HG03432 (cell line): Measurements from ENCODE around the gene PPP1R13B.
"Not testable (repeated sequence)": the region's sequence is repeated elsewhere in the genome, so short reads cannot be mapped to it uniquely, and the experiment has no call there.

Source experiments
- ATAC-seq: cut with Tn5 transposase; IDR thresholded peaks from one replicate; pipeline ENCODE4 v1.9.1; 2021; ENCODE audit warnings: mild to moderate bottlenecking, moderate library complexity; ENCODE audit not compliant: unreplicated experiment

Gene PPP1R13B

DNA sequence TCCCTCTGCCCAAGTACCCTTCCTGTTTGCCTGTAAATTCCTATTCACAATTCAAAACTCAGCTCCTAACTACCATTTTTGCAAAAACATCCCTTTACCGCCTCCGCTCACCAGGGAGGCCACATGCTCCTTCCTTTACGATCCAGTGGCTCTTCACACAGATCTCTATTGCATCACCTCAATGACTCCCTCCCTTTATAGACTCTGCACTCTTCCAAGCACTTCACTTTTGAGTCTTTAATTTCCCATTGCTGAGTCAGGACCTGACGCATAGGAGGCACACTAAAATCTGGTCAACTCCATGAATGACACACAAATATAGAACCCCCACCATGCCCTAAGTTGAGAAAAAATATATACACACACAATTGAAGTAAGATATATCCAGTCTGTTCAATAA, 45.9 kb downstream of the PPP1R13B start:
- no peak for ATAC-seq

DNA sequence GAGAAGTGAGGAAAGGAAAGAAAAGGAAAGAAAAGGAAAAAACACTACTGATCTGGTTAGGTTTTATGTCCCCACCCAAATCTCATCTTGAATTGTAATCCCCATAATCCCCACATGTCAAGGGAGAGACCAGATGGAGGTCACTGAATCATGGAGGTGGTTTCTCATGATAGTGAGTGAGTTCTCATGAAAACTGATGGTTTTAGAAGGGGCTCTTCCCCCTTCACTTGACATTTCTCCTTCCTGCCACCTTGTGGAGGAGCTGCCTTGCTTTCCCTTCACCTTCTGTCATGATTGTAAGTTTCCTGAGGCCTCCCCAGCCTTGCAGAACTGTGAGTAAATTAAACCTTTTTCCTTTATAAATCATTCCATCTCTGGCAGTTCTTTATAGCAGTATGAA, 54.2 kb downstream of the PPP1R13B start:
- ATAC-seq, result not testable (repeated sequence)

DNA sequence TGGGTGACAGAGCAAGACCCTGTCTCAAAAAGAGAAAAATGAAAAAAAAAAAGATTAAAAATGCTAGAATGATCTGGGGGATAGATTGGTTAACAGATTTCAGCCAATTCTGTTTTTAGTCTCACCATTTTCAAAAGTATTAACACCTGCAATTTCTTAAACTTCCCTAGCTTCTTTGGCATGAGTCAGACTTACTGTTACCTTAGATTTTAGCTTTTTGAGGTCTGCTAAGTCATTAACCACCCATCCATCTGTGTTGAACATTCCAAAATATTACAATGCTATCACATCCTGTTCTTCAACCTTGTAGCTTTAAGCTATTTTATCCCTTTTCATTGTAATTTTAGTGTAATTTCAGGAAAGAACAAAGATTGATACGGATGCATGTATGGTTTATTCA, 59.3 kb downstream of the PPP1R13B start:
- ATAC-seq, result no peak

DNA sequence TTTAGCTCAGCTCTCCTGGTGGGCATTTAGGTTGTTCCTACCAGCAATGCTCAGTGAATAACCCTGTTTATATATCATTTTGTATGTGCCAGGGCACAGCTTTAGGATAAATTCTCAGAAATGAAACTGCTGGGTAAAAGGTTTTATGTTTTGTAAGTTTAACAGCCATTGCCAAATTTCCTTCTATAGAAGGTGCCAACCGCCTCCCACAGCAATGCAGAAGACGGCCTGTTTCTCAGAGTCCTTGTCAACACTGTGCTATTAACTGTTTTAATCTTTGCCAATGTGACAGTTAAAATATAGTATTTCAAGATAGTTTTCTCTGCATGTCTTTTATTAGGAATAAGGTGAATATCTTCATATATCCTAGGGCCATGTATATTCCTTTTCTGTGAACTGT, 65.0 kb downstream of the PPP1R13B start:
- ATAC-seq, result no peak

DNA sequence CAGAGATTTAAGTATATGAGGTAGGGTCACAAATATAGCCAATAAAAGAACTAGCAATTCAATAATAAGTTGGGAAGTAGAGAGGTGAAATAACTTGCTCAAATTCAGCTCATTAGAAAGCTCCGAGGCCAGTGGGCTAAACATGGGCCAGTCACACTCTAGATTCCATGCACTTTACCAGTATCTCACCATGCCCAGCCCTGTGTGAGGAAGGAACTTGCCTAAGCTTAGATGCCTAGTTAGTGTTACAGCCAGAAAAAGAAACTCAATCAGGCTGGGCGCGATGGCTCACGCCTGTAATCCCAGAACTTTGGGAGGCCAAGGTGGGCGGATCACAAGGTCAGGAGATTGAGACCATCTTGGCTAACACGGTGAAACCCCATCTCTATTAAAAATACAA, 71.1 kb downstream of the PPP1R13B start:
- not testable (repeated sequence) for ATAC-seq

DNA sequence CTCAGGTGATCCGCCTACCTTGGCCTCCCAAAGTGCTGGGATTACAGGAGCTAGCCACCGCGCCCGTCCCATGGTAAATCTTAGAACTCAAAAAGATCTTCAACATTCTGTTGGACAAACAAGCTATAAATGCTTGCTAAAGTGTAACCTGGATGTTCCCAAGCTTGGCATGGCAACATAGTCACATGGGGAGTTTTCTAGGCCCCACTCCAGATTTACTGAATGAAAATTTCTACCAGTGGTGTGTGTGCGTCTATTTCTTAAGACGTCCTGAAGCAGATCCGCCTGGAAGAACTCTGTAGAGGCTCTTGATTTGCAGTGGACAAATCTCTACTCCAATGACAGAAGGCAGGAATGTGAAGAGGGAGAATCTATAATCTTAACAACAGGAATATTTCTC, 71.9 kb downstream of the PPP1R13B start:
- no peak for ATAC-seq

DNA sequence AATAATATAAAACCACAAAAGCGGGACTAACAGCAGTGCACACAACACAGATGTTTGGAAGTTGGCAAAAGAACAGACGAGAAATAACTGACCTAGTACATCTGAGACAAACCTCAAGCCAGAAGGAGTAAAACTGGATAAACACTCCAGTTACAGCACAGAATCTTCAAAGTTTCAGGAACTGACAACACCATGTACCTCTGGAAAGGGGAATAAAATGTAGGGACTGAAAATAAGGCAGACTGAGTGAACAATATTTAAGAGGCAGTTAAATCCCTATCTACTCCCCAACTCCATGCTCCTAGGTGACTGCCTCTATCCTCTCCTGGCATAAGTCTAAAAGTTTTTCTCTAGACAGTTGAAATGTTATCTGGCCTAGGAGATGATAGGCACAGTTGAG, 73.9 kb downstream of the PPP1R13B start:
- ATAC-seq, result no peak

DNA sequence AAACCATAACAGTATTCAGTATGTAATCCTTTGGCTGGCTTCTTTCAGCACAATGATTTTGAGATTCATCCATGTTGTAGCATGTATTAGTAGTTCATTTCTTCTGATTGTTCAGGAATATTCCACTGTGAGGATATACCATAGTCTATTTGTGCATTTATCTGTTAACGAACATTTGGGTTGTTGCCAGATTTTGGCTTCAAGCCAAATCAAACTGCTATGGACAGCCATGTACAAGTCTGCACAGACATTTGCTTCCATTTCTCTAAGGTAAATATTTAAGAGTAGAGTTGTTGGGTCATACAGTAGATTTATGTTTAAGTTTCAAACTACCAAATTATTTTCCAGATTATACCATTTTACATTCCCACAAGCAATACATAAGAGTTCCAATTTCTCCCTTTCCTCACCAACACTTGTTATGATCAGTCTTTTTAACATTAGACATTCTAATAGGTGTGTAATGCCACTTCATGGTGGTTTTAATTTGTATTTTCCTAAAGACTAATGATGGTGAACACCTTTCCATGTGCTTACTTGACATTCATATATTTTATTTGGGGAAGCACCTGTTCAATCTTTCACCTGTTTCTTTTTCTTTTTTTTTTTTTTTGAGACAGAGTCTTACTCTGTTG, 75.2 kb downstream of the PPP1R13B start:
- ATAC-seq, result no peak

DNA sequence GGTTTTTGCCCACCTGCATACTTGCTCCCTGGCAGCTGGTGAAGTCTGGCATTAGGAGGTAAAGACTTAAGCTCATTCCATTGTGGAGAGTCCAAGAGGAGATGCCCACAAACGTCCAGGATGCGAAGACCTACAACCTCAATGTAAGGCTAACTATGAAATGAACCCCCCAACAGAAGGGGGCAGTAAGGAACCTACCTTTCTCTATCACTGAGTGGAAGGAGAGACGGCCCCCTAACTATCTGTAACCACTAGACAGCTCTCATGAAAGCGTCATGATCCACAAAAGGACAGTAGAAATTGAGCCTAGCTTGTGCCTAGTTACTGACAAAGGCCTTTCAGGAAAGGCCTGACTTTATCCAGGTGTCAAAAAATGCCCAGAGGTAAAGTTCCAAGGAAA, 76.5 kb downstream of the PPP1R13B start:
- no peak for ATAC-seq

DNA sequence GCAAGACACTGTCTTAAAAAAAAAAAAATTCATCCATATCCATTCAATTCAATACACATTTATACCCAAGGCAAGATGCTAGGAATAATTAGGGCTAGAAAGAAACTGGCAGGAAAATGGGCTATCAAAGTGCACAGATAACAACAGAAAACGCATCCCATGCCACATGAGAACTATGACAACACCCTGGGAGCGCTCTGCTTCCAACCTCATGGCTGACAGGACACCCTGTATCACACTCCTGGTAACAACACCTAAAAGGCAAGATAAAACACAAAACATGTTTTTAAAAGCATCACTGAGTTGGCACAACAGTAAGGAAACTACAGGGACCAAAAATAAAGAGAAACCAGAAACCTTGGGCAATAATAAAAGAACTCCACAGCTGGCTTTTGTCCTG, 76.9 kb downstream of the PPP1R13B start:
- ATAC-seq, result no peak

DNA sequence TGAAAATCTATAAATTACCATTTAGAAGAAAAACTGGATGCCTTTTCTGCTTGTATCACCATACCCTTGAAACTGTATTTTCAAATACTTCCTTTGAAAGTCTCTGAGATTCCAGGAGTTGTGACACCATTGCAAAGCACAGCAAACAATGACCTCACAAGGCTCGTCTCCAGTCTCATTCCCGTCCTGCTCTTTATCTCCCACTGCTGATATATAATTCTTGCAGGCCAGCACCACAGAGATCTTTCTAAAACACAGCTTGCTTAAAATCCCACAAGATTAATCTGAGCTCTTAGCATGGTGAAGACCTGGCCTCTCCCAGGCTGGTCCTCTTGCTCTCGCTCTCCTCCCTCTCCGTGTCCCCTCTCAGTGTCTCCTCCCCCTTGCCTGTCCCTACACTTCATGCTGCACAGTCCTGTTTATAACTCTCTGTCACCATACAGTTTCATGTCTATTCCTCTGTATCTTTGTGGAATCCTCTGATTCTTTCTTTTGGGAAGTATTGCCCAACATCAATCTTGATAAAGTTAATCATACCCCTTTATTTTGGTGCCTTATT, 80.0 kb downstream of the PPP1R13B start:
- no peak for ATAC-seq

DNA sequence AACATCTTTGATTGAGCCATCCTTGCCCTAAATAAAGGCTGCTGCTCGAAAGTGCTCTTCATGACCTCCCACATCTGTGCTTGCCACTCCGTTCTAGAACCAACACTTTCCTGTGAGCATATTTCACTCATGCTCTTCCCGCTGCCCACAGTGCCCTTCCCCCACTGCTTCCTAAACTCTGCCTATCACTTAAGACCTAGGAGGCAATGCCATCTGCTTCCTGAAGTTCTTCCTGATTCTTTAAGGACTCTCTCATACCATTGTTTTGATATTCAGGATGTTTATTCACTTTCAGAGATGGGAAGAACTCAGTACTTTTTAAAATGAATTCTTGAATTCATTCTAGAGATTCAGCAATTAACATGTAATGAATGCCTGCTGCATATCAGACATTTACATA, 81.8 kb downstream of the PPP1R13B start:
- no peak for ATAC-seq

DNA sequence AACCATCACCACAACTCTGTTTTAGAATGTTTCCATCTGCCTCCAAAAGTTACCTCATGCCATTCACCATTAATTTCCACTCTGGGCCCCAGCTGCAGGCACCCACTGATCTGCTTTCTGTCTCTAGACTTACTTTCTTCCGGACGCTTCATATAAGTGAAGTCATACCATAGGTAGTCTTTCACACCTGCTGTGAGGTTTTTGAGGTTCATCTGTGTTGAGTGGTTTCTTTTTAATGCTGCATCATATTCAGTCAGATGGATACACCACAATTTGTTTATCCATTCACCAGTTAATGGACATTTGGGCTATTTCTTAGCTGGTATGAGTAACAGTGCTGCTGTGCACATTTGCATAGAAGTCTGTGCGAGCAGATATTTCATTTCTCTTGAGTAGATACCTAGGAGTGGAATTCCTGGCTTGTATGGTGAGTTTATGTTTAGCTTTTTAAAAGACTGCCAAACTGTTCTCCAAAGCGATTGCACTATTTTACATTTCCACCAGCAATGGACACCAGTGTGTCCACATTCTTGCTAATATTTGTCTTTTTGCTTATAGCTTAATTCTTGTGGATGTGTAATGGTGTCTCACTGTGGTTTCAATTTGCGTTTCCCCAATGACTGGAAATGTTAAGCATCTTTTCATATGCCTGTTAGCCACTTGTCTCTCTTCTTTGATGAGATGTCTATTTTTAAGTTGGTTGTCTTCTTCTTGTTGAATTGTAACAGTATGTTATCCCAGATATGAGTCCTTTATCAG, 83.5 kb downstream of the PPP1R13B start:
- peak; percentile 63 for ATAC-seq

DNA sequence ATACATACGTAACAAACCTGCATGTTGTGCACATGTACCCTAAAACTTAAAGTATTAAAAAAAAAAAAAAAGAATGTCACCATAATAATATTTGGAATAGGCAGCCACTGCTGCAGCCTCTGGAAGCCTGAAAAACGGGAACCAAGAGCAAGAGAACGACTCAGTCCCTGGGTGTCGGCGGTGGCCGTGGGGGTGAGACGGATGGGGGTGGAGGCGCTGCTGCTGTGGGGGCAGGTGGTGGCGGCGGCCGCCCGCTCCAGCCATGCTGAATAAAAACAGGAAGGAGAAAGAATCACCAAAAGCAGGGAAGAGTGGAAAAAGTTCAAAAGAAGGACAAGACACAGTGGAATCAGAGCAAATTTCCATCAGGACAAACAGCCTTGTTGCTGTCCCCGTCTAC, 84.8 kb downstream of the PPP1R13B start:
- no peak for ATAC-seq

DNA sequence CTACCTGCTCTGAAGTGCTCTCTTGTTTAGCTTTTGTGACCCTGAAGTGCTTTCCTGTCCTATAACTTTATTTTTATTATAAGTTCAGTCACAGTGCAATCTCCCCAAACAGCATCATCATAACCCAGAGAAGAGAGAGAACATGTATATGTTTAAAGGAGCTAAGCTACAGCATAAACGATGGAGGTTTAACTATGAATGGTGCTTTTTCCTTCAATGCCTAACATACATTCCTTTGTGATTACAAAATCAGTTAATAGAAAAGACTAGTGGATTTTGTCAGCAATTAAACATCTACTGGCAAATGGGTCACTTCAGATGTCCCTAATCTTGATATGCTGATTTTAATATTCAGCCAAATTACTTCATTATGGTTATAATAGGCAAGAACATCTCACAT, 85.3 kb downstream of the PPP1R13B start:
- ATAC-seq, result no peak

DNA sequence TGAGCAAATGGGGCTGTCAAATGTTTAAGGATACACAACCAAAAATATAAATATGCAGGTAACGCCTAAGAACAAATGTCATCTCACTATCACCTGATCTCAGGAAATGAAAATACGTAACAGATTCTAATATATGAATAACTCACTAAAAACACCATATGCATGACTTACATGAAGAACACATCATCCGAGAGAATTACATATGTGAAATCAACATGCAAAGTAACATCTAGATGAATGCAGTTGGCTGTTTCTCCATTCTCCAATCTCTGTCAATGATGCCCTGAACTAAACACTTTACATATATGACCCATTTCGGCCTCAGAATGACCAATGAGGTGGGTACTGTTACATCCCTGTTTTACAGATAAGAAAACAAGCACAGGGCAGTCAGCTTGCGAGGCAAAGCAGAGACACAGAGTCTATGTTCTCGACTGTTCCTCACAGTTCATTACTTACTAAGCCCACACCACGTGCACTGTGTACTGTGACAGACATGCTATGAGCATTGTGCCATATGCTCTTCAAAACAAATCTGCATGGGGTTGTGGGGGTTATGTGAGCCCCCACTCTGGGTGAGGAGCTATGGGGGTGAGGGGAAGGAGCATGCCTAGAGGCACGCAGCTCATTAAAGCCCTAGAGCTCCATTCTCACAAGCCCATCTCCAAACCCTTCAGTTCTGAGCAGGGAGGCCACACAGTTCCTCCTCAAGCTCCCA, 89.2 kb downstream of the PPP1R13B start:
- ATAC-seq, result no peak

DNA sequence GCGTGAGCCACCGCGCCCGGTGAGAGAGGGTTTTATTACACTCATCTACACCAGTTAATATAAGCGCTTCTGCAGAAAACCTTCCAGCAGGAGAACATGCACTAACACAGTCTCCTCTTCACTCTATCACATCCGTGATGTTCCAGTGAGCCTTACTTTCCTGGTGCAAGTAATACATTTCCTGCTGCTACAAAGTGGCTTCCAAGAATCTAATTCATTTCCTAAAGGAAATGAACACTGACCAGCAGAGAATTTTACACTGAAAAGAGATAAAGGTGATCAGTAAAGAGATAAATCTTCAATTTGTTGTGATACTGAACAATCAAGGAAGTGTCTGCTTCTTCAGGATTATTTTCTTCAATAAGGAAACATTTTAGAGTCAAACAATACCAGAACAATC, 92.3 kb downstream of the PPP1R13B start:
- no peak for ATAC-seq

DNA sequence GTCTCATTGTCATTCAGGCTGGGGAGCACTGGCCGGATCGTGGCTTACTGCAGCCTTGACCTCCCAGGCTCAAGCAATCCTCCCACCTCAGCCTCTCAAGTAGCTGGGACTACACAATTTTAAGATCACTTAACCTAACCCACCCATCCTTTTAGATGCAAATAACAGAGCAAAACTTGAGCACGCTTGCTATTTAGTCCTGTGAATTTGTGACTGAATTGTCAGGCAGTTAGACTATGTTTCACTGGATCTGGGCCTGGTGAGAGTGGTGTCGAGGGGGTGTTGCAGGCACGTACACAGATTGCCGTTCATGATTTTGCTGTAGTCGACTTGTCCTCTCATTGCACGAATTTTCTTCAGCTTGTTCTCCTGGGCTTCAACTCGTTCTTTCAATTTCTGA, 93.6 kb downstream of the PPP1R13B start:
- no peak for ATAC-seq

DNA sequence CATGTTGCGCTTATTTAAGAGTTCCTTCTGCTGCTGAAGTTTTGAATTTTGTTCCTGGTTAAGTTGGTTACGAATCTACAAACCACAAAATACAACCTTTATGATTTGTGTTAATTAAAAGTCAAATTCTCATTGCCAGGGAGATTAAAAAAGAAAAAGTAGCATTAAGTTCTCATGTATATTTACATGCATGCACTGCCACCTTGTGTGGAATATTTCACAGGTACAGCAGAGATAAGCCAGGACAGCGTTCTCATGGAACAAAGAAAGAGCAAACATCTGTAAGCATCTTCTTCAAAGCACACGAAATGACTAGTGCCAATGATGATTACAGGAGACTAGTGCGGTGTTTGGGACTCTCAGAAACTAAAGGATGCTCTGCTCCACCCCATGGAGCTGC, 97.5 kb downstream of the PPP1R13B start:
- ATAC-seq, result no peak

DNA sequence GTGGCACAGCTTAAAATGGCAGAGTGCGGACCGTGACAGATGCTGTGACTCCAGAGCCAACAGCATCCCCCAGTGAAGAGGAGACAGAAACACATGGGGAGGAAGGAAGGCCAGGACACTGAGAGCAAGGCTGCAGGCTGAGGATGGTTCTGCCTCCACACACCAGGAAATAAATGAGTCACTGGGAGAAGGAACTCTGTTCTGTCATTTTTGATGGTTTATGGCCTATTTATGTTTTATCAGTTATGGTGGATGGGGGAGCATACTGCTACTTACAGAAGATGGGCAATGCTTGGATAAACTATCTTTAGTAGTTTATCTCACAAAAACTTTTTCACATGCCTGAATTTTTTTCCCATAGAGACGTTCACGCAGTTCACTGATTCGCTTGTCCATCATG, 97.9 kb downstream of the PPP1R13B start:
- no peak for ATAC-seq

DNA sequence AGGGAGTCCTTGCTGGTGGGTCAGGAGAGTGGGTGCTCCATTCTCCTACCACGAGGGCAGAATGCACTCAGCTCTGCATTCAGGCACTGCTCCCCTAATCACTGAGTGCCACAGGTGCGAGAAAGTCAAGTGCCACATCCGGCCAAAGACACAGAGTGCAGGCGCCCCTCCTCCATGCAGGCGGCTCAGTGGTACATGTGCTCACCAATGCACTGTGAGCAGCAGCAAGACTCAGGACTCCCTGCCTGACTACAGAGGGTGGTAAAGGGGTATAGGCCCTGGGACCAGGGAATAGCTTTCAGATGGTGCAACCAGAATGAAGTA, 98.9 kb downstream of the PPP1R13B start:
- no peak for ATAC-seq

DNA sequence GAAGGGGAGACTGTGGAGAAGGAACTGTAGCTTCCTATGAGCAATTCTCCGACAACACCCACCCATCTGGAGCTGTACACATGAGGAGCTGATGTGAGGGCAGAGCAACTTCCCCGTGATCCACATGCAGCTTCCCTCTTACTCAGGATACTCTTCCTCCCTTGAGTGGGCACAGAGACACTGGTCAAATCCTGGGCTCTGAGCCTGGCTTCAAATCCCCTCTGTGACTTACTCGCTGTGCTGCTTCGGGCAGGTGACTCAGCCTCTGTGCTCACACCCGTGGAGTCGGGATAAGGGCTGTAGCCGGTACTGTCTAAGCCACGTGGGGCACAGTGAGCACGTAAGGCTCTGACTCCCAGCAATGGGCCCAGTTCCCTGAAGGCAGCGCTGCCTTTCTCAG, 100.7 kb downstream of the PPP1R13B start:
- no peak for ATAC-seq
